ENCODE measurements around the gene TLR8.

- TF ChIP-seq TCF4 (CRISPR knock-in tag; IDR thresholded peaks at IDR 0.05; ENCODE audit: borderline replicate concordance) (no peak), ZFP30 (CRISPR knock-in tag; IDR thresholded peaks at IDR 0.05) (no peak), PATZ1 (CRISPR knock-in tag; IDR thresholded peaks at IDR 0.05; ENCODE audit: borderline replicate concordance) (no peak), RARB (CRISPR knock-in tag; IDR thresholded peaks at IDR 0.05) (no peak), ZC3H10 (CRISPR knock-in tag; IDR thresholded peaks at IDR 0.05) (no peak), ISL1 (CRISPR knock-in tag; IDR thresholded peaks at IDR 0.05) (no peak), ESRRG (CRISPR knock-in tag; IDR thresholded peaks at IDR 0.05) (no peak), ZNF565 (CRISPR knock-in tag; conservative IDR thresholded peaks at IDR 0.05; ENCODE audit: low read depth) (no peak), BACH2 (CRISPR knock-in tag; IDR thresholded peaks at IDR 0.05; ENCODE audit: borderline replicate concordance) (no peak)
- TF ChIP-seq, protein P1, sequence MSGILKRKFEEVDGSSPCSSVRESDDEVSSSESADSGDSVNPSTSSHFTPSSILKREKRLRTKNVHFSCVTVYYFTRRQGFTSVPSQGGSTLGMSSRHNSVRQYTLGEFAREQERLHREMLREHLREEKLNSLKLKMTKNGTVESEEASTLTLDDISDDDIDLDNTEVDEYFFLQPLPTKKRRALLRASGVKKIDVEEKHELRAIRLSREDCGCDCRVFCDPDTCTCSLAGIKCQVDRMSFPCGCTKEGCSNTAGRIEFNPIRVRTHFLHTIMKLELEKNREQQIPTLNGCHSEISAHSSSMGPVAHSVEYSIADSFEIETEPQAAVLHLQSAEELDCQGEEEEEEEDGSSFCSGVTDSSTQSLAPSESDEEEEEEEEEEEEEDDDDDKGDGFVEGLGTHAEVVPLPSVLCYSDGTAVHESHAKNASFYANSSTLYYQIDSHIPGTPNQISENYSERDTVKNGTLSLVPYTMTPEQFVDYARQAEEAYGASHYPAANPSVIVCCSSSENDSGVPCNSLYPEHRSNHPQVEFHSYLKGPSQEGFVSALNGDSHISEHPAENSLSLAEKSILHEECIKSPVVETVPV (CRISPR knock-in tag; IDR thresholded peaks at IDR 0.05) = no peak
- TF ChIP-seq, protein P2, sequence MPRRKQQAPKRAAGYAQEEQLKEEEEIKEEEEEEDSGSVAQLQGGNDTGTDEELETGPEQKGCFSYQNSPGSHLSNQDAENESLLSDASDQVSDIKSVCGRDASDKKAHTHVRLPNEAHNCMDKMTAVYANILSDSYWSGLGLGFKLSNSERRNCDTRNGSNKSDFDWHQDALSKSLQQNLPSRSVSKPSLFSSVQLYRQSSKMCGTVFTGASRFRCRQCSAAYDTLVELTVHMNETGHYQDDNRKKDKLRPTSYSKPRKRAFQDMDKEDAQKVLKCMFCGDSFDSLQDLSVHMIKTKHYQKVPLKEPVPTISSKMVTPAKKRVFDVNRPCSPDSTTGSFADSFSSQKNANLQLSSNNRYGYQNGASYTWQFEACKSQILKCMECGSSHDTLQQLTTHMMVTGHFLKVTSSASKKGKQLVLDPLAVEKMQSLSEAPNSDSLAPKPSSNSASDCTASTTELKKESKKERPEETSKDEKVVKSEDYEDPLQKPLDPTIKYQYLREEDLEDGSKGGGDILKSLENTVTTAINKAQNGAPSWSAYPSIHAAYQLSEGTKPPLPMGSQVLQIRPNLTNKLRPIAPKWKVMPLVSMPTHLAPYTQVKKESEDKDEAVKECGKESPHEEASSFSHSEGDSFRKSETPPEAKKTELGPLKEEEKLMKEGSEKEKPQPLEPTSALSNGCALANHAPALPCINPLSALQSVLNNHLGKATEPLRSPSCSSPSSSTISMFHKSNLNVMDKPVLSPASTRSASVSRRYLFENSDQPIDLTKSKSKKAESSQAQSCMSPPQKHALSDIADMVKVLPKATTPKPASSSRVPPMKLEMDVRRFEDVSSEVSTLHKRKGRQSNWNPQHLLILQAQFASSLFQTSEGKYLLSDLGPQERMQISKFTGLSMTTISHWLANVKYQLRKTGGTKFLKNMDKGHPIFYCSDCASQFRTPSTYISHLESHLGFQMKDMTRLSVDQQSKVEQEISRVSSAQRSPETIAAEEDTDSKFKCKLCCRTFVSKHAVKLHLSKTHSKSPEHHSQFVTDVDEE (CRISPR knock-in tag; IDR thresholded peaks at IDR 0.05) = no peak
Observed at GRCh38 chrX:12887141-12887540, 19.3 kb upstream of the TLR8 start.
